Right atrium auricular region (tissue), 2 donors: ENCODE results near the gene LRRC47. TPM values are rescaled to one million over a fixed set of nuclear protein-coding genes. Genes with fewer than 3 reads are reported as not detected.

Experiments
- DNase-seq: peaks from one replicate; pipeline ENCODE4 v3.0.0-alpha.2; 2019; ENCODE audit warnings: low spot score
- H3K27ac ChIP-seq, 2 donors: fragments of 200-600 bp; sonication (generic); 1 replicate in 1 of 2; 2 replicates in 1 of 2; pipeline ENCODE4 v1.5.1; 2016 to 2019
- H3K27me3 ChIP-seq, 2 donors: fragments of 200-600 bp; sonication (generic); one replicate each; pipeline versions ENCODE4 v1.5.1 to v1.6.0; 2017 to 2019
- H3K36me3 ChIP-seq: fragments of 200-600 bp; sonication (generic); one replicate; pipeline ENCODE4 v1.5.1; 2016
- H3K4me1 ChIP-seq, 2 donors: fragments of 200-600 bp; sonication (generic); one replicate each; pipeline versions ENCODE4 v1.5.1 to v1.6.0; 2017 to 2019
- H3K4me3 ChIP-seq, 2 donors: fragments of 200-600 bp; sonication (generic); 1 replicate in 1 of 2; 2 replicates in 1 of 2; pipeline ENCODE4 v1.5.1; 2017 to 2019; ENCODE audit warnings: mild to moderate bottlenecking in 1 of 2, moderate library complexity in 1 of 2
- H3K9me3 ChIP-seq, 2 donors: fragments of 200-600 bp; sonication (generic); one replicate each; pipeline ENCODE4 v1.5.1; 2019
- total RNA-seq, 2 donors: library from RNA; depleted of rRNA; stranded (reverse); fragments of >200 nt; gene quantifications; one replicate each; pipeline ENCODE4 v1.1.0, GENCODE V29; 2016
- TF ChIP-seq, protein P1 (sequence below), 2 donors: fragments of 200-600 bp; sonication (generic); IDR thresholded peaks; one replicate each; pipeline ENCODE4 v1.5.1; 2019; ENCODE audit warnings: antibody characterized with exemption in 2 of 2

LRRC47 gene
- total RNA-seq, 2 donors from 2014 or later = 31.7 to 33.6 TPM

DNA sequence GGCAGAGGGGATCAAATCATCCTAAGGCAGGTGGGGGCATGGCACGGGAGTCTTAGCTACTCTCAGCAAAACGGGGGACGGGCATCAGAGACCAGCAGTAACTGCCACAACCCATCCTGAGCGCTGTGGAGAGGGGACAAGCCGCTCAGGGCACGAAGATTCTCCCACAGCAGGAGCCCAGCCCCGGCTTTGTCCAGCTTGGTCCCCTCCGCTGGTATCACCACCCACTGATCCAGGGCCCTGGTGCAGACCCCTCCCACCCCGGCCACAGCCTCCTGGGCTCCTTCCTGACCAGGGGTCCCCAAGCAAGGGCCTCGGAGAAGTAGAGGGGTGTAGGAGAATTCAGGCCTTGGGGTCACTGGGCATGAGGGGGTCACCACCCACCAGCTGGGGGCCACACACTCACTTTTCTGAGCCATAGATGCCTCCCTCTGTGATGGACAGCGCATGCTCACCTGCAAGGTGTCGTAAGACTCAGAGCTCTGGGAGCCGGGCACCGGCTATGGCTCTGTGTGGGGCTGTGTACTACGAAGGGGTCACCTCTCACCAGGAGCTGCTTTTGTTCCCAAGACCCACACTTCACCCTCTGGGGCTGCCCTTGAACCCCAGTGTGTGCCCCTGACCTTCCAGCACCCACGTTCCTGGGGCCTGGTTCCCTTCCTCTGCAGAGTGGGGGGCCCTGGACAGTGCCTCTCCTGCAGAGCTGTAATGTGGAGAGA, 26.1 kb downstream of the LRRC47 start:
- DNase-seq = no peak
- no peaks in the 10 kb centered on the region for H3K9me3 ChIP-seq
- TF ChIP-seq, protein P1, sequence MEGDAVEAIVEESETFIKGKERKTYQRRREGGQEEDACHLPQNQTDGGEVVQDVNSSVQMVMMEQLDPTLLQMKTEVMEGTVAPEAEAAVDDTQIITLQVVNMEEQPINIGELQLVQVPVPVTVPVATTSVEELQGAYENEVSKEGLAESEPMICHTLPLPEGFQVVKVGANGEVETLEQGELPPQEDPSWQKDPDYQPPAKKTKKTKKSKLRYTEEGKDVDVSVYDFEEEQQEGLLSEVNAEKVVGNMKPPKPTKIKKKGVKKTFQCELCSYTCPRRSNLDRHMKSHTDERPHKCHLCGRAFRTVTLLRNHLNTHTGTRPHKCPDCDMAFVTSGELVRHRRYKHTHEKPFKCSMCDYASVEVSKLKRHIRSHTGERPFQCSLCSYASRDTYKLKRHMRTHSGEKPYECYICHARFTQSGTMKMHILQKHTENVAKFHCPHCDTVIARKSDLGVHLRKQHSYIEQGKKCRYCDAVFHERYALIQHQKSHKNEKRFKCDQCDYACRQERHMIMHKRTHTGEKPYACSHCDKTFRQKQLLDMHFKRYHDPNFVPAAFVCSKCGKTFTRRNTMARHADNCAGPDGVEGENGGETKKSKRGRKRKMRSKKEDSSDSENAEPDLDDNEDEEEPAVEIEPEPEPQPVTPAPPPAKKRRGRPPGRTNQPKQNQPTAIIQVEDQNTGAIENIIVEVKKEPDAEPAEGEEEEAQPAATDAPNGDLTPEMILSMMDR (IDR thresholded peaks at IDR 0.05) = no peak

DNA sequence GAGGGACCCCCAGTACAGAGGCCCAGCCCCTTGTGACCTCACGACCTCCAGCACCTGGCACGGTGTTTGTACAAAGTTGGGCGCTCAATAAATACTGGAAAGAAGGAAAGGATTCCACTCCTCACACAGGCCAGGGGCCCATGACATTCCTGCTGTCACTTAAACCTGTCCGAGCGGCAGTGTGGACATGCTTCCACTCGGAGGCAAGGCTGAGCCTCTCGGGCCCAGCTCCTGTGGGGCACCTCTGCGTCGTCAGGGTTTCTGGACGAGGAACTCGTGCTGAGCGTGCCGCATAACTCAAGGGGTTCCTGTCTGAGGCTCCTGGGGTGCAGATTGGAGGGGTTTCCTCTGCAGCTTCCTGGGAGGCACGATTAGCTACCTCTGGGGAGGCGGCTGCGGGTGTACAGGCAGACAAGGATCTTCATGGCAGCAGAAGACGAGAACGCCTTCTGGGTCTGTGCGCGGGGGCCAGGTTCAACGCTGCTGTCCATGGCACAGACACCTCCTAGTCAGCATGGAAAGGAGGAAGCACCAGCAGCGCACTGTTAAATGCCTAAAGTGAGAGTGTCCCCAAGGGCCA, 27.4 kb downstream of the LRRC47 start:
- H3K4me3 ChIP-seq = no peak overlapping the region
- TF ChIP-seq, protein P1 (IDR thresholded peaks at IDR 0.05) = no peak
- H3K4me1 ChIP-seq = peaks cover 0 to 29% of the 10 kb centered on the region in 2 donors
- no peak overlapping the region for H3K27ac ChIP-seq
- H3K9me3 ChIP-seq = no peaks in the 10 kb centered on the region
- no peaks in the 10 kb centered on the region for H3K27me3 ChIP-seq
- H3K36me3 ChIP-seq = no peaks in the 10 kb centered on the region
- no peak for DNase-seq

More for the DNA sequence above, 26.1 kb downstream of the LRRC47 start:
- peaks cover 0 to 42% of the 10 kb centered on the region in 2 donors for H3K4me1 ChIP-seq
- H3K4me3 ChIP-seq = no peak overlapping the region
- no peaks in the 10 kb centered on the region for H3K27me3 ChIP-seq
- no peaks in the 10 kb centered on the region for H3K36me3 ChIP-seq
- H3K27ac ChIP-seq = no peak overlapping the region

DNA sequence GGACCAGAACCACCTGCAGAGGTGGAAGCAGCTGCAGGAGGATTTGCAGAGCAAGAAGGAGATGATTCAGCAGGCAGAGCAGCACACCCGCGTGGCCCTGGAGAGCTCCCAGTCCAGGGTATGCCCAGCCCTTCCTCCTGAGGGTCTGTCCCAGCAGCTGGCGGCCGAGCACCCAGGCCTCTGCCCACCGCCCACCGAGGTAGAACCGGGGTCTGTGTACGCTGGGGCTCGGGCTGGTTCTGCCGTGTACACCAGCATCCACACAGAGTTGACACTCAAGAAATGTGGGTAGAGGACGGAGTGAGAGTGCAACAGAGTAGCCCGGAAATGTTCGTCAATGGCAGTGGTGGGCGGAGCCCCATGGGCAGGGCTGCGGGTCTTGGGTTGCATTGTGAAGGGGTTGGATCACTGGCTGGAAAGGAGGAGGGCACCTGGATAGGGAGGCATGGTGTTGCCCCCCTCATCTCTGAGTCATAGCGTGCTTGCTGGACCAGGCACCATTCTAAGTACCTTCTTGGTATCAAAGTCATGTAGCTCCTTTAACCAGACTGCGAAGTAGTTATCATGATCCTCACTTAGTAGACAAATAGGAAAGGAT, 28.9 kb downstream of the LRRC47 start:
- H3K36me3 ChIP-seq = no peaks in the 10 kb centered on the region
- no peaks in the 10 kb centered on the region for H3K9me3 ChIP-seq
- H3K4me3 ChIP-seq = no peak overlapping the region
- DNase-seq = no peak
- no peaks in the 10 kb centered on the region for H3K27me3 ChIP-seq
- H3K27ac ChIP-seq = no peak overlapping the region
- TF ChIP-seq, protein P1 (IDR thresholded peaks at IDR 0.05) = no peak
- peaks cover 0 to 16% of the 10 kb centered on the region in 2 donors for H3K4me1 ChIP-seq

DNA sequence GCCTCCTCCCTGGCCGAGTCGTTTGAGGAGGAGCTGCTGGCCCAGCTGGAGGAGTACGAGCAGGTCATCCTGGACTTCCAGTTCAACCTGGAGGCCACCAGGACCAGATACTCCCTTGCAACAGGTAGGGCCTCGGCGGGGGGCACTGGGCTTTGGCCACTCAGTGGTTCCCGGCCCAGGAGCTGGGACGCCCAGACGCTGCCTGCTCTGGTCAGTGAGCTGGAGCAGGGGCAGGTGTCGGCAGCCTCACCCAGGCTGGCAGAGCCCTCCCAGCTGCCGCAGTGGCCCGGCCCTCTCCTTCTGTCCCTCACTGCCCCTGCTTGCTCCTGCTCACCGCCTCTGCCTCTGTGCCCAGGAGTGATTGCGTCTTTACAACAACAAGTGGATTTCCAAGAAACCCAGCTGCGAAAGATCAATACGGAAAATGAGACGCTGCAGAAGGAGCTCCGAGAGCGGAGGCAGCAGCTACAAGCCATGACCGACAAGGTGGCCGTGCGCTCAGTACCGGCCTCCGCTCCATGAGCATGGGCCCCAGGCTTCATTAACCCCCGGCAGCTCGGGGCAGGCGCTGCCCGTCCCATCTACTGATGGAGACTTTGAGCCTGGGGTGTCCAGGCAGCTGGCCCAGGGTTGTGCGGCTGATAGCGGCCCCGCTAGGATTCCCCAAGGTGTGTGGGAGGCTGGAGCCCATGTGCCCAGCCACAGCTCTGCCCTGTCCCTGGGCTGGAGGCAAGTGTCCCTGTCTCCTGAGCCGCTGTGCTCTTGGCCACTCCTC, 32.8 kb downstream of the LRRC47 start:
- no peaks in the 10 kb centered on the region for H3K36me3 ChIP-seq
- no peak overlapping the region for H3K4me3 ChIP-seq
- H3K9me3 ChIP-seq = no peaks in the 10 kb centered on the region
- H3K27me3 ChIP-seq = no peaks in the 10 kb centered on the region
- TF ChIP-seq, protein P1 (IDR thresholded peaks at IDR 0.05) = no peak
- H3K4me1 ChIP-seq = no peaks in the 10 kb centered on the region
- no peak overlapping the region for H3K27ac ChIP-seq
- no peak for DNase-seq

DNA sequence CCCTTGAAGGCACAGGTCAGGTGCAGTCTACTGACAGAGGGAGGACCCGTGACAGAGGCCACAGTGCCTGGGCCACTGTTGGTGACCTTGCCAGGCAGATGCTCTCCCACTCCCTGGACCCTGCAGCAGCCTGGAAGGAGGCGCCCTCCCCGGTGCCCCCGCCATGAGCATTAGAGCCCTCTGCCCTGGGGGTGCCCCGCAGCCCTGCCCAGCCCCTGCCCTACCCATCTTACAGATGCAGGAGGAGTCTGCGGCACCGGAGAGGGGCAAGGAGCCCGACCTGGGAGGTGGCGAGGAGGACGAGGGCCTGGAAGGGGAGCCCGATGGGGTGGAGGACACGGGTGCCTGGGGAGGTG, 33.4 kb downstream of the LRRC47 start:
- TF ChIP-seq, protein P1 (IDR thresholded peaks at IDR 0.05) = no peak
- no peaks in the 10 kb centered on the region for H3K9me3 ChIP-seq
- no peaks in the 10 kb centered on the region for H3K36me3 ChIP-seq
- H3K4me3 ChIP-seq = no peak overlapping the region
- no peak overlapping the region for H3K27ac ChIP-seq
- H3K27me3 ChIP-seq = no peaks in the 10 kb centered on the region
- H3K4me1 ChIP-seq = no peaks in the 10 kb centered on the region
- DNase-seq = no peak
